ENCODE results near the gene GJA4. TPM values are rescaled to one million over a fixed set of nuclear protein-coding genes. Genes with fewer than 3 reads are reported as not detected.

GJA4 gene
- total and polyA plus RNA-seq, 2 of the 8 experiments (the other 6 are each of a cell fraction or from before 2014, with no cell fraction given): 3.2 to 3.9 TPM

DNA sequence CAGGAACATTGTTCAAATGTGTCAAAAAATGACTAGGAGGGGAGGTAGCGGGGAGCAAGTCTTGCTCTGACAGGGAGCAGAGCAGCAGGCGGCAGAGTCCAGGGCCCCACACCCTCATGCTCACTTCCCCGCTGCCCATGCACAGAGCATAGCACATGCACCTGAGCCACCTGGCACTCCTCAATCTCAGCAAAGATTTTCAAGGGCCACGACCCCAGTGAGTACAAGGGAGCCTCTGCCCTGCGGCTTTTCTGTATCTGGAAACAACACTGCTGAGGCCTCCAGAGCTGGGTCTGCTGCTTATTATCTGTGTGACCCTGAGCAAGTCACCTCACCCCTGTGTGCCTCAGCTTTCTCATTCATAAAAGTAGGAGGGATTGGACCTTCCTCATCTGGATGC is 12.8 kb upstream of the GJA4 start:
- TF ChIP-seq CREB1 (IDR thresholded peaks at IDR 0.05) (no peak), SRF (IDR thresholded peaks at IDR 0.05; ENCODE audit: low read depth, low read length) (no peak), ZNF274 (IDR thresholded peaks at IDR 0.05; ENCODE audit: borderline replicate concordance, extremely low read depth, low read length) (no peak), SAP30 (IDR thresholded peaks at IDR 0.05; ENCODE audit: insufficient read depth, insufficient replicate concordance, low read length) (no peak)
- H2AFZ ChIP-seq (ENCODE audit: low read length): no peak overlapping the region
- H3K36me3 ChIP-seq (ENCODE audit: control insufficient read depth in 2 of 4, insufficient read depth in 4 of 4, low read length in 3 of 4): no peaks in the 10 kb centered on the region
- H3K27me3 ChIP-seq (replicated peaks in 1 of 4; ENCODE audit: control insufficient read depth in 3 of 4, extremely low read depth in 1 of 4, insufficient read depth in 3 of 4, low read length in 3 of 4): peaks cover 0 to 24% (median 10%) of the 10 kb centered on the region in 4 experiments; a peak in 5 of 7 replicates
- no peak overlapping the region for H2BK12ac ChIP-seq (ENCODE audit: low read depth, low read length)
- peaks cover 15% of the 10 kb centered on the region; the same call in 1 of the 2 replicates for H3K23me2 ChIP-seq (ENCODE audit: low read depth, low read length)
- H3K27ac ChIP-seq (ENCODE audit: low read depth, low read length): no peak overlapping the region
- no peak overlapping the region for H3K9ac ChIP-seq (replicated peaks in 1 of 4; ENCODE audit: extremely low read depth in 1 of 4, low read depth in 3 of 4, low read length in 3 of 4)
- H2BK20ac ChIP-seq (ENCODE audit: low read length): no peak overlapping the region
- H3K18ac ChIP-seq (ENCODE audit: extremely low read depth, low read length): no peak overlapping the region
- H4K20me1 ChIP-seq (replicated peaks in 1 of 2; ENCODE audit: control insufficient read depth in 1 of 2, insufficient read depth in 2 of 2, low read length in 2 of 2): no peaks in the 10 kb centered on the region
- H4K91ac ChIP-seq (replicated peaks; ENCODE audit: insufficient read length, low read length): no peak overlapping the region
- H3K14ac ChIP-seq (ENCODE audit: insufficient read length): no peak overlapping the region
- no peak overlapping the region for H2BK5ac ChIP-seq (ENCODE audit: low read depth, low read length)
- H3K9me3 ChIP-seq (ENCODE audit: insufficient read depth in 2 of 2, low read depth in 1 of 2, low read length in 1 of 2): no peaks in the 10 kb centered on the region
- H4K5ac ChIP-seq (ENCODE audit: insufficient read length, low read depth, low read length): no peak overlapping the region
- FAIRE-seq (no peak), DNase-seq (ENCODE audit: low read depth in 1 of 2, low spot score in 2 of 2) (no peak)
- no peak overlapping the region for H2AK5ac ChIP-seq (ENCODE audit: low read depth, low read length)
- no peak overlapping the region for H3K4me3 ChIP-seq (ENCODE audit: extremely low read depth in 1 of 4, insufficient read depth in 2 of 4, low read depth in 3 of 4, low read length in 4 of 4)
- no peak overlapping the region for H2BK15ac ChIP-seq (ENCODE audit: low read length)
- no peak overlapping the region for H4K8ac ChIP-seq (ENCODE audit: extremely low read depth, insufficient read depth, low read length)
- no peak overlapping the region for H3K23ac ChIP-seq (ENCODE audit: insufficient read length)
- H3K4me2 ChIP-seq (ENCODE audit: insufficient read depth in 1 of 2, low read depth in 2 of 2, low read length in 2 of 2): no peak overlapping the region
- H3K79me2 ChIP-seq (ENCODE audit: control insufficient read depth in 1 of 2, insufficient read depth in 2 of 2, low read length in 2 of 2): no peaks in the 10 kb centered on the region
- no peak overlapping the region for H3K56ac ChIP-seq (replicated peaks; ENCODE audit: insufficient read length, low read depth, low read length)
- H3K79me1 ChIP-seq (ENCODE audit: low read depth, low read length): no peaks in the 10 kb centered on the region
- H3K4ac ChIP-seq (replicated peaks; ENCODE audit: insufficient read length, low read depth, low read length): no peak overlapping the region
- H3K4me1 ChIP-seq (replicated peaks in 1 of 4; ENCODE audit: control insufficient read depth in 3 of 4, insufficient read depth in 4 of 4, low read length in 3 of 4): peaks cover 0 to 14% (median 5%) of the 10 kb centered on the region in 4 experiments; a peak in 4 of 7 replicates
- ChIA-PET POLR2A (ENCODE audit: partially characterized antibody) (interaction anchor here (0.5 kb wide), 1 partner anchor 565 kb away, joined by 4 read pairs; no protein-coding TSS in a partner anchor), CTCF (ENCODE audit: partially characterized antibody) (interaction anchor here (0.9 to 3.6 kb wide), 2 partner anchors 38 to 73 kb away, joined by 3 to 17 read pairs; no protein-coding TSS in a partner anchor)
- H2BK120ac ChIP-seq (replicated peaks; ENCODE audit: low read depth, low read length): no peak overlapping the region
- 90% methylated on average over 5 of the region's 5 CpGs; no CpG with 5 or more reads in 1 of the 2 experiments for WGBS, 2 experiments (ENCODE audit: extremely low coverage in 1 of 2, insufficient coverage in 1 of 2, insufficient read length in 1 of 2, insufficient replicate concordance in 2 of 2, low coverage in 1 of 2, low lambda C conversion rate in 2 of 2, missing lambda C conversion rate in 1 of 2)
